Measurements from ENCODE around the gene ALPP. TPM values are rescaled to one million over a fixed set of nuclear protein-coding genes. Genes with fewer than 3 reads are reported as not detected.
"Not testable (repeated sequence)": the region's sequence is repeated elsewhere in the genome, so short reads cannot be mapped to it uniquely, and the experiment has no call there.

The ALPP gene
- total RNA-seq, 2 donors from 2014 or later: not detected

GRCh38 chr2:232388324-232388891 lies 9.9 kb downstream of the ALPP start:
- Histone ChIP-seq H3K9me3 (no peaks in the 10 kb centered on the region), H3K27ac (no peak overlapping the region), H3K4me3 (no peak overlapping the region), H3K27me3 (peaks cover 3 to 25% of the 10 kb centered on the region in 2 donors), H3K4me1 (peaks cover 0 to 22% of the 10 kb centered on the region in 2 donors), H3K36me3 (no peaks in the 10 kb centered on the region)
- TF ChIP-seq CTCF (IDR thresholded peaks at IDR 0.05): no peak
- no peak for DNase-seq (ENCODE audit: low spot score)

DNA sequence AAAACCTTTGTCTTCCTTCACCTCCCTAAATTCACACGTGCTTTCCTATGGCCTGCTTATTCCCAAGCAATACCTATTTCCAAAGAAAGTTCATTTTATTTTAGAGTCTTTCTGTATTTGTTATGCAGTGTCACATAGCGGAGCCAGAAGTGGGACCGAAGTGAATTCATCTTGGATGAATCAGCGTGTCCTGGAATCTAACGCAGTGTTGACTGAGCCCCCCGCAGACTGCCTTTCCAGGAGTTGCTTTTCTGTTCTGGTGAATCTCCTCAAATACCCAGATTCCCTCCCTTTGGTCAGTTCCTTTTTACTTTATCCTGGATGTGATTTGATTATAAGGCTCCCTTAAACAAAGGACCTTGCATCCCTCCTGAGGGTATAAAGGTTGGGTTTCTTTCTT lies 10.8 kb downstream of the ALPP start:
- DNase-seq (ENCODE audit: low spot score): no peak
- Histone ChIP-seq H3K27me3 (peaks cover 3 to 25% of the 10 kb centered on the region in 2 donors), H3K4me1 (peaks cover 0 to 22% of the 10 kb centered on the region in 2 donors), H3K9me3 (no peaks in the 10 kb centered on the region), H3K4me3 (no peak overlapping the region), H3K36me3 (no peaks in the 10 kb centered on the region), H3K27ac (no peak overlapping the region)
- TF ChIP-seq CTCF (IDR thresholded peaks at IDR 0.05): no peak

GRCh38 chr2:232390661-232391060 lies 12.1 kb downstream of the ALPP start:
- H3K4me3 ChIP-seq: no peak overlapping the region
- H3K27ac ChIP-seq: no peak overlapping the region
- peaks cover 3 to 21% of the 10 kb centered on the region in 2 donors for H3K27me3 ChIP-seq
- no peak for TF ChIP-seq CTCF (IDR thresholded peaks at IDR 0.05)
- no peak for DNase-seq (ENCODE audit: low spot score)
- no peaks in the 10 kb centered on the region for H3K9me3 ChIP-seq
- H3K36me3 ChIP-seq: no peaks in the 10 kb centered on the region
- H3K4me1 ChIP-seq: peaks cover 0 to 22% of the 10 kb centered on the region in 2 donors

- Histone ChIP-seq H3K4me3 (no peak overlapping the region), H3K27me3 (peaks cover 0 to under 1% of the 10 kb centered on the region in 2 donors), H3K27ac (no peak overlapping the region), H3K4me1 (peaks cover 0 to under 1% of the 10 kb centered on the region in 2 donors), H3K9me3 (no peaks in the 10 kb centered on the region), H3K36me3 (no peaks in the 10 kb centered on the region)
- no peak for TF ChIP-seq CTCF (IDR thresholded peaks at IDR 0.05)
- no peak for DNase-seq (ENCODE audit: low spot score)
These were observed 15.0 kb downstream of the ALPP start for GRCh38 chr2:232393556-232393955.

- not testable (repeated sequence) for H3K4me3 ChIP-seq; DNase-seq (ENCODE audit: low spot score); H3K36me3 ChIP-seq; H3K4me1 ChIP-seq; H3K27ac ChIP-seq; H3K9me3 ChIP-seq; H3K27me3 ChIP-seq
These were observed 15.9 kb downstream of the ALPP start for GRCh38 chr2:232394431-232394830.

GRCh38 chr2:232395586-232395985 lies 17.0 kb downstream of the ALPP start:
- no peak overlapping the region for H3K4me3 ChIP-seq
- DNase-seq (ENCODE audit: low spot score): no peak
- no peaks in the 10 kb centered on the region for H3K36me3 ChIP-seq
- no peaks in the 10 kb centered on the region for H3K9me3 ChIP-seq
- no peak overlapping the region for H3K27ac ChIP-seq
- no peaks in the 10 kb centered on the region for H3K4me1 ChIP-seq
- TF ChIP-seq CTCF (IDR thresholded peaks at IDR 0.05): no peak
- H3K27me3 ChIP-seq: no peaks in the 10 kb centered on the region

Data from right atrium auricular region (tissue), 2 donors.